DMS114 treated with DMSO at 0.1 percent for 48 hours (cell line): Measurements from ENCODE around the gene PDGFRB.

Experiments
- DNase-seq: peaks from one replicate; lab custom pipeline; 2025; ENCODE audit not compliant: unreplicated experiment; lab: John Stamatoyannopoulos, UW

PDGFRB gene

GRCh38 chr5:150182774-150183173, 27.1 kb upstream of the PDGFRB start:
- DNase-seq, result no peak

- no peak for DNase-seq
These were observed 26.3 kb upstream of the PDGFRB start for GRCh38 chr5:150181766-150182545.

- DNase-seq, result no peak
These were observed 25.4 kb upstream of the PDGFRB start for GRCh38 chr5:150181027-150181426.

- DNase-seq, result no peak
These were observed 24.8 kb upstream of the PDGFRB start for GRCh38 chr5:150180241-150181026.

- no peak for DNase-seq
These were observed 23.5 kb upstream of the PDGFRB start for GRCh38 chr5:150179019-150179620.

GRCh38 chr5:150178262-150178661, 22.6 kb upstream of the PDGFRB start:
- no peak for DNase-seq

GRCh38 chr5:150177721-150178120, 22.1 kb upstream of the PDGFRB start:
- DNase-seq, result no peak

GRCh38 chr5:150176745-150177477, 21.3 kb upstream of the PDGFRB start:
- no peak for DNase-seq

- no peak for DNase-seq
These were observed 19.9 kb upstream of the PDGFRB start for GRCh38 chr5:150175536-150175935.

GRCh38 chr5:150175076-150175475, 19.4 kb upstream of the PDGFRB start:
- no peak for DNase-seq

- DNase-seq, result no peak
These were observed 18.6 kb upstream of the PDGFRB start for GRCh38 chr5:150174285-150174684.

GRCh38 chr5:150173161-150173560, 17.5 kb upstream of the PDGFRB start:
- no peak for DNase-seq

GRCh38 chr5:150172556-150172955, 16.9 kb upstream of the PDGFRB start:
- no peak for DNase-seq

- no peak for DNase-seq
These were observed 16.5 kb upstream of the PDGFRB start for GRCh38 chr5:150172145-150172544.

GRCh38 chr5:150168864-150169263, 13.2 kb upstream of the PDGFRB start:
- DNase-seq, result no peak

GRCh38 chr5:150167908-150168307, 12.3 kb upstream of the PDGFRB start:
- DNase-seq, result no peak

- DNase-seq, result no peak
These were observed 11.8 kb upstream of the PDGFRB start for GRCh38 chr5:150167512-150167850.

- DNase-seq, result no peak
These were observed 11.2 kb upstream of the PDGFRB start, which contains the start of gene CDX1 for GRCh38 chr5:150166650-150167511. CDX1 (plus strand) TSS chr5:150166778; CDS start chr5:150166877, 99 bp downstream.

GRCh38 chr5:150166037-150166649, 10.5 kb upstream of the PDGFRB start:
- no peak for DNase-seq
